Measurements from ENCODE around the gene TTC13.
"Not testable (repeated sequence)": the region's sequence is repeated elsewhere in the genome, so short reads cannot be mapped to it uniquely, and the experiment has no call there.

The TTC13 gene

GRCh38 chr1:230978491-230979388, at the start of gene TTC13, which contains the start of gene ARV1:
Gene TTC13, minus strand, starts transcription at chr1:230978861. Its CDS starts 31 bp downstream, at chr1:230978830.
Gene ARV1, plus strand, starts transcription at chr1:230979094. Its CDS starts 12 bp downstream, at chr1:230979106.
- peak; percentile 96 for DNase-seq (ENCODE audit: low read depth)

- no peak for DNase-seq (ENCODE audit: low read depth)
Measured at GRCh38 chr1:231027971-231028370, 49.3 kb upstream of the TTC13 start.

- no peak for DNase-seq (ENCODE audit: low read depth)
Measured at GRCh38 chr1:231027136-231027925, 48.7 kb upstream of the TTC13 start.

GRCh38 chr1:231026576-231026975, 47.9 kb upstream of the TTC13 start:
- DNase-seq (ENCODE audit: low read depth) = no peak

GRCh38 chr1:231023150-231023549, 44.5 kb upstream of the TTC13 start:
- no peak for DNase-seq (ENCODE audit: low read depth)

- not testable (repeated sequence) for DNase-seq (ENCODE audit: low read depth)
Measured at GRCh38 chr1:231022543-231022942, 43.9 kb upstream of the TTC13 start.

- DNase-seq (ENCODE audit: low read depth) = no peak
Measured at GRCh38 chr1:231021540-231022031, 42.9 kb upstream of the TTC13 start.

GRCh38 chr1:231020816-231021215, 42.2 kb upstream of the TTC13 start:
- no peak for DNase-seq (ENCODE audit: low read depth)

- no peak for DNase-seq (ENCODE audit: low read depth)
Measured at GRCh38 chr1:231020139-231020601, 41.5 kb upstream of the TTC13 start.

- DNase-seq (ENCODE audit: low read depth) = no peak
Measured at GRCh38 chr1:231019711-231020110, 41.0 kb upstream of the TTC13 start.

- DNase-seq (ENCODE audit: low read depth) = no peak
Measured at GRCh38 chr1:231016966-231017365, 38.3 kb upstream of the TTC13 start.

GRCh38 chr1:231016234-231016633, 37.6 kb upstream of the TTC13 start:
- no peak for DNase-seq (ENCODE audit: low read depth)

GRCh38 chr1:231013391-231014015, 34.8 kb upstream of the TTC13 start:
- DNase-seq (ENCODE audit: low read depth) = no peak

GRCh38 chr1:231011963-231012362, 33.3 kb upstream of the TTC13 start:
- no peak for DNase-seq (ENCODE audit: low read depth)

GRCh38 chr1:231011360-231011759, 32.7 kb upstream of the TTC13 start:
- DNase-seq (ENCODE audit: low read depth) = no peak

- not testable (repeated sequence) for DNase-seq (ENCODE audit: low read depth)
Measured at GRCh38 chr1:231007535-231007934, 28.9 kb upstream of the TTC13 start.

GRCh38 chr1:231001892-231002291, 23.2 kb upstream of the TTC13 start:
- DNase-seq (ENCODE audit: low read depth) = no peak

GRCh38 chr1:231000639-231001038, 22.0 kb upstream of the TTC13 start:
- DNase-seq (ENCODE audit: low read depth) = no peak

- DNase-seq (ENCODE audit: low read depth) = no peak
Measured at GRCh38 chr1:231000201-231000600, 21.5 kb upstream of the TTC13 start.

GRCh38 chr1:230994860-230995259, 16.2 kb upstream of the TTC13 start:
- no peak for DNase-seq (ENCODE audit: low read depth)

- no peak for DNase-seq (ENCODE audit: low read depth)
Measured at GRCh38 chr1:230992100-230992774, 13.6 kb upstream of the TTC13 start.

GRCh38 chr1:230987448-230987847, 8.8 kb upstream of the TTC13 start:
- no peak for DNase-seq (ENCODE audit: low read depth)
